ENCODE data around the gene SYT7.

- TF ChIP-seq POLR2A (IDR thresholded peaks at IDR 0.05; ENCODE audit: low read depth, low read length) = no peak
- TF ChIP-seq POLR2AphosphoS5 (IDR thresholded peaks at IDR 0.05; ENCODE audit: low read depth, low read length) = no peak
- TF ChIP-seq SPI1 (IDR thresholded peaks at IDR 0.05; ENCODE audit: low read depth, low read length) = no peak
- no peak for TF ChIP-seq PAX5 (IDR thresholded peaks at IDR 0.05; ENCODE audit: insufficient read depth, low read length, severe bottlenecking)
- TF ChIP-seq TAF1 (IDR thresholded peaks at IDR 0.05; ENCODE audit: low read depth, low read length) = no peak
Observed at GRCh38 chr11:61512435-61512834, 68.4 kb downstream of the SYT7 start.

Measured in GM12891 (cell line).